GM19467 (cell line): ENCODE measurements around the gene CRYL1.

Experiments used
- ATAC-seq: cut with Tn5 transposase; IDR thresholded peaks from one replicate; pipeline ENCODE4 v1.9.1; 2021; ENCODE audit warnings: mild to moderate bottlenecking, moderate library complexity; ENCODE audit not compliant: unreplicated experiment

The CRYL1 gene

DNA sequence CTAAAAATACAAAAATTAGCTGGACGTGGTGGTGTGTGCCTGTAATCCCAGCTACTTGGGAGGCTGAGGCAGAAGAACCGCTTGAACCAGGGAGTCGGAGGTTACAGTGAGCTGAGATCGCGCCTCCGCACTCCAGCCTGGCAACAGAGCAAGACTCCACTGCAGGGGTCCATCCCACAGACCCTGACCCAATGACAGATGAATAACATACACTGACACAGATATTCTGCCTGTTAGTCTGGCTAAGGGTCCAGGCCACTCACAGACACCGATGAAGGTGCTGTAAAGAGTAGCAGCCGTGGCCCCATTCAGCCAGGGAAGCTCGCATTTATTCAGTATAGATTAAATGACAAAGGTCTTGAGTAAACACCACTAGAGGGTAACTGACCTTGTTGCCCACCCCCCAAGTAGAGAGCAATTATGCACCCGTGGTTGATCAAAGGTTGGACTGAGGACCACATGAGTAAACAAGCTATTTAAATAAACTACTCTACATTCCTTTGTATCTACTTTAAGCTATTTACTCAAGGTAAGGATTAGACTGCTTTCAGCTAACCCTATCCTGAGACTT, 8.5 kb upstream of the CRYL1 start:
- no peak for ATAC-seq

DNA sequence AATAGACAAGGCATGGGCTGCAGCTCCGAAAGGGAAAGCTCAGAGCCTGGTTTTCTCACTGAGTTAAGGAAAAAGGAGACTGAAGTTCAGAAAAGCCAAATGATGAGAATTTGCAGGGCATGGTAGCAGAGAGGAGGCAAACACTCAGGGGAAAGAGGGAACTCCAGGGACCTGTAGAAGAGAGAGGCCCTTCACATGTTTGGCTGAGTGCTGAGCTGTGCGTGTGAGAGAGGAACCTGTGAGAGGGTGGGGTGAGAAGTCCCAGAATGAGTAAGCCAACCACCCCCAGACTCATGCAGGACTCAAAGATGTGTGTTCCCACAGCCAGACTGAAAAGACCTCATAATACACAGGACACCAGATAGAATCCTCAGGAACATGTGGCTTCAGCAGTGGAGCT, 2.8 kb upstream of the CRYL1 start:
- no peak for ATAC-seq

DNA sequence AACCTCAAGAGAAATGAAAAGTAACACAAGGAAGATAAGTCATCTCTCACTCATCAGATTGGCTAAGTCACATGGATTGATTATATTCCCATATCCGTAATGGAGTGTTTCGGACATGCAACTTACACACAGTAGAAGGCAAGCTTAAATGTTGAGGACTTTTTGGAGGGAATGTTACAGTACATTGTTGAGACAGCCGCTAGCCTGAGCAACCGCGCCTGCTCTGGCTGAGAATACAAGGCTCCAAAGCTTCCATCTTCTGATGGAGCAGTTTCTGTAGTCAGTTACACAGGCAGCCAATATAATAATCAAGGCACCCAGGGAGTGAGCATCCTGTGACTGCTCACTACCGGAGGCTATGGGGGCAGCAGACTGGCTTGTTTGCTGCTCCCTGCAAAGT, 1.0 kb upstream of the CRYL1 start:
- no peak for ATAC-seq

DNA sequence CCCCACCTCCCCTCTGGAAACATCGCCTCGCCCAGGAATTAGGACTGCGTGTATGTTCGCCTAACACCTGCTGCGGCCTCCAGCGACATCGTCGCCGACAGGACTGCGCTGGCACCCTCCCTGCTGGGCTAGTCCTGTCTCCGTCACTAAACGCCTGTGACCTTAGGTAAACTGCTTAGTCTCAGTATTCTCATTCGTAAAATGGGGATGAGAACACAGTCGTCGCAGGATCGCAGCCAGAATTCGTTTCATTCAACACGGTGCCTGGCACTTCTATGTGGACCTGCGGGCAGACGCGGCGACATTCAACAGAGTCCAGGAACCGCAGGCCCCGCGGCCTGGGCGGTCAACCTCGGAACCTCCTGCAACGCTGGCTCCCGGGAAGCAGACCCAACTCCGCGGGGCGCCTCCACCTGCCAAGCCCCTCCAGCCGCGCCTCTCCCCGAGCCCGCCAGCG, 485 bp downstream of the CRYL1 start:
- peak; percentile 9 for ATAC-seq

DNA sequence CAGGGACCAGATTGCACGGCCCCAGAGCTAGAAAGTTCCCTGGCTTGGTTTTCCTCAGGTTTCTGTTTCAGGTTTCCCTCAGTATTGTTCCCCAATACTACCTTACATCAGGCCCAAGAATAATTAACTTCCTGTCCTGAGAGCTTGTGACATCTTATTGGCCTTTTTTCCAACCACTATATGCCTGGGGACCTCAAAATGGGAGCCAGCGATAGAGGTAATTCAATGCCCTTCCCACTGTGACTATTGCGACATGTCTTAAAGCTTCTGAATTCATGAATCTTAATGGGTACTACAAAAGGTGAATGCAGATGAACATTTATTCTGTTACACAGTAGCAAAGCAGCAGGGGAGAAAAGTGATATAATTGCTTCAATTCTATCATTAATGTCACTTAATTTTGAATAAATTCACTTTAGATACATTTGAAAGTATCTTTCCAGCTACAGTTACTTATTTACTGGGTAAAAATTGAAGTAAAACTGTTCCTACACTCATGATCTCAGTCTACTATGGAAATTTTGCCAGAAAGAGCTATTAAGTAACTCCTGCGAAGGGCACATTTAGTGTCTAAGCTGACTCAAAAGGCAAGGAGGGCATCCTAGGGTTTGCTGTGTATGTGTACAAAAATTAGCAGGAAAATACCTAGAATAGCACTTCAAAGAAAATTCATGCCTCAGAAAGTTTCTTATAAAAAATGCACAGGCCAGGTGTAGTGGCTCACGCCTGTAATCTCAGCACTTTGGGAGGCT, 4.1 kb downstream of the CRYL1 start:
- no peak for ATAC-seq

DNA sequence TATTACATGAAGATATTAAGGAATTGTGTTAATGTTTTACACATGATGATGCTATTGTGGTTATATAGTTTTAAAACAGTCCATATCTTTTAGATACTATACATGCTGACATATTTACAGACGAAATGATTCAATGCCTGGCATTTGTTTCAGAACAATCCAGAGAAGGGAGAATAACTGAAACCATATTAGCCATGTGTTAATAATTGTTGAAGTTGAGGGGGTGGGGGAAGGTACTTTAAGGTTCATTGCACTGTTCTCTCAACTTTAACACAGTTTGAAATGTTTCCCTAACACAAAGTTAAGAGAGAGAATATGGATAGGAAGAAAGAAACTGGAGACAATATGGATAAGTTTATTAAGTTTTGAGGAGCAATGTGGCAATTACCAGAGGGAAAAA, 5.8 kb downstream of the CRYL1 start:
- no peak for ATAC-seq

DNA sequence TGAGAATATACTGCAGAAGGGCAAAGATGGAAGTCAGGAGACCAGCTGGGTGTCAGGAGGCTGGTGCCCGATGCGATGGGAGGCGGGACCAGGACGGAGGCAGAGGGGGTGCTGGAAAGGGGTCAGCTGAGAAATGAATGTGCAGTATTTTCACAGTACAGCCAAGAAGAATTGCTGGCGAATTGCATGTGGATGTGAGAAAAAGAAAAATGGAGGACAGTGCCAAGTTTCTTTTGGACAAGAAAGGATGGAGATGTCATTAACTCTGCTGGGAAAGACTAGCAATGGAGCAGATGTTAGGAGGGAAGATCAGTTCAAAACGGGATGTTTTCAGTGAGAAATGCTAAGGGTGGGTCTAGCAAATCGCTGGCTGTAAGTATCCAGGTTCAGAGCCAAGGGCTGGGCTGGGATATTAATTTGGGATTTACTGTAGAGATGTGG, 7.0 kb downstream of the CRYL1 start:
- no peak for ATAC-seq

DNA sequence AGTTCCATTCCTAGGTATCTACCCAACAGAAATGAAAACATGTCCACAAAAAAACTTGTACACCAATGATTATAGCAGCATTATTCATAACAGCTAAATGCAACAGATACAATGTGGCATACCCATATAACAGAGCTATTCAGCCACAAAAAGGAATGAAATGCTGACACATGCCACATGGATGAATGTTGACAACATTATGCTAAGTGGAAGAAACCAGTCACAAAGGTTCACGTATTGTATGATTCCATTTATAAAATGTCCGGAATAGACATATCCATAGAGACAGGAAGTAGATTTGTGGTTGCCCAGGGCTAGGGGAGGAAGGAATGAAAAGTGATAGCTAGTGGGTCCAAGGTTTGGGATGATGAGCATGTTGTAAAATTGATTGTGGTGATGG, 10.8 kb downstream of the CRYL1 start:
- ATAC-seq = no peak

DNA sequence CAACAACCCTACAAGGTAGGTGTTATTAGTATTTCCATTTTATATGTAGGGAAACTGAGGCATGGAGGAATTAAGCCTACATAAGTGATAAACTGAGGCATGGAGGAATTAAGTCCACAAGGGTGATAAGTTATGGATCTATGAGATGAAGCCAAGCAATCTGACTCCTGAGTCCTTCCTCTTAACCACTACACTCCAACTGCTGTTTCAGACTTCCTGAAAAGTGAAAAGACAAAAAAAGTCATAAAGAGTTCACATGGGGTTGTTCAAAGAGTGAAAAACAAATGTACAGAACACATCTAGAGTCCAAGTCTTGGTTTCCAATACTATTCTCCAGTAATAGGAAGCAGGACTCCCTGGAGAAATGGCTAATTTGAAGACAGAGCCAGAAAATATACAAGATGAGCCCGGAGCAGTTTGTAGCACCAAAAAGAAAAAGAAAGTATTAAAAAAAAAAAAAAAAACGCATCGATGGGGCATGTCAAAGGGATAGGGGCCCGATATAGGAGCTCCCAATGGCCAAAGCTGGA, 12.1 kb downstream of the CRYL1 start:
- no peak for ATAC-seq

DNA sequence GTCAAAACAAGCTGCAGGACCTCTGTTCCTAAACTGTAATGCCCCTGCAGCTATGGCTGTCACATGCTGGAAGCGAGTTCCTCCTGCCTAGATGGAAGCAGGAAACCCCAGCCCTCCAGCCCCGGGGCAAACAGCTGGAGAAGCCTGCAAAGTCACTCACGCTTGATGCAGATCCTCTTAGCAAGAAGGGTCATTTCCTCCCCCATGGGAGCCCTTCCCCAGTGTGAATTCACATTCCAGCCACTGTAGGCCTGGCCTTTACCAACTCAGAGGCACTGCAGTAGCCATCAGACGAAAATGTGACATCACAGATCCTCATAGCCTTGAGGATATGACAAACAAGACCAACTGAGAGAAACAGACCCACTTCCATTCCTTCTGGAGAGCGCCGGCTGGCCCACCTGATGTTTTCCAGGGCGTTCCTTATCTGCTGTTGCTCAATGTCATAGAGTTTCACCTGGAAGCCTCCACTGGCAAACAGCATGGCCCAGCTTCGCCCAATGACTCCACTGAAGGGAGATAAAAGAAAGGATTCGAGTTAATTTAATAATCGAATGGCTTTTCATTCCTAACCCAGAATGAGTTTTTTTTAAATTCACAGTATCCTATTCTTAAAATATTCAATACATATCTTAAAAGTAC, 13.5 kb downstream of the CRYL1 start:
- no peak for ATAC-seq

DNA sequence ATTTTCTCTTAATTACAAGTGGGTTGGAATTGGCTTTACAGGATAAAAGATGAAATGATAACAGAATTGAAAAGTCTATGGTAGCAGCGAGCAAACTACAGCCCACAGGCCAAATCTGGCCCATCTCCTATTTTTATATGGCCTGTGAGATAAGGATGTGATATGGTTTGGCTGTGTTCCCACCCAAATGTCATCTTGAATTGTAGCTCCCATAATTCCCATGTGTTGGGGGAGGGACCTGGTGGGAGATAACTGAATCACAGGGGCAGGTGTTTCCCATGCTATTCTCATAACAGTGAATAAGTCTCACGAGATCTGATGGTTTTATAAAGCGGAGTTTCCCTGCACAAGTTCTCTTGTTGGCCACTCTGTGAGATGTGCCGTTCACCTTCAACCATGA, 19.0 kb downstream of the CRYL1 start:
- no peak for ATAC-seq

DNA sequence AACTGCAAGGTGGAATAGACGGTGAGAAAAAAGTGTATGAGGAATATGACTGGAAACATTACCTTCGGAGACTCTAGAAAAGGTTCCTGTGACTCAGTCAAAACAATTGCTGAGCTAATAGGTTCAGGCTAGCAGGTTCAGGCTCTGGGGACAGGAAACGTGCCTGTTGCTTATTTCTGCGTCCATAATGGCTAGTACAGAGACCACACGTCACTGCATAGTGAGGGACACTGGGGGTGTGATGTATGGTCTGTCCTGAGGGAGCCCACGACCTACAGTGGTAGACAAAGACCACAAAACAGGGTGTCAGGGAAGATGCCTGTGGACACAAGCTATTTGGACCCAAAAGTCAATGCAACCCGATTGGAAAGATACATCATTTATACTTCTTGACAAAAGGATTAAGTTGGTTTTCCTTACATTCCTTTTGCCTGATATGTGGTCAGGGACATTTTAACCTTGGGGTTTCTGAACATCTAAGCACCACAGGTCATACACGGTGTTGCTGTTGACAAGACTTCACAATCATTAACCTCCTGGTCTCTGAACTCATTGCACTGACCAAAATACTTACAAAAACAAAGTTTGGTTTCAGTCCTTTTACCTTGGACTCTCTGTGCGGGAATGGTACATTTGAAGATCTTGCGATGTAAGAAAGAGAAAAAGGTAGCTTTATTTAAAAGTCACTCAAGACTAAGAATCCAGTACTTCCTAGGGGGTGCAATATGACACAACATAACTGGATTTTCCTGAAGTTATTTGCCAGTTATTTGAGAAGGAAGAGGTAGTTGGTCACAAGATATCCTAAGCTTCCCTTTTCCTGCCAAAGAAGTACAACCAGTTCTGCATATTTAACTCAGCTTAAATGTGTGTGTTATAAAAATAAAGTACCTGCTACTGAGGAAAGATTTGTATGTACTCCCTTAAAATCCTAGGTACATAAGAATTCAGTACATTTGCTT, 20.0 kb downstream of the CRYL1 start:
- no peak for ATAC-seq

DNA sequence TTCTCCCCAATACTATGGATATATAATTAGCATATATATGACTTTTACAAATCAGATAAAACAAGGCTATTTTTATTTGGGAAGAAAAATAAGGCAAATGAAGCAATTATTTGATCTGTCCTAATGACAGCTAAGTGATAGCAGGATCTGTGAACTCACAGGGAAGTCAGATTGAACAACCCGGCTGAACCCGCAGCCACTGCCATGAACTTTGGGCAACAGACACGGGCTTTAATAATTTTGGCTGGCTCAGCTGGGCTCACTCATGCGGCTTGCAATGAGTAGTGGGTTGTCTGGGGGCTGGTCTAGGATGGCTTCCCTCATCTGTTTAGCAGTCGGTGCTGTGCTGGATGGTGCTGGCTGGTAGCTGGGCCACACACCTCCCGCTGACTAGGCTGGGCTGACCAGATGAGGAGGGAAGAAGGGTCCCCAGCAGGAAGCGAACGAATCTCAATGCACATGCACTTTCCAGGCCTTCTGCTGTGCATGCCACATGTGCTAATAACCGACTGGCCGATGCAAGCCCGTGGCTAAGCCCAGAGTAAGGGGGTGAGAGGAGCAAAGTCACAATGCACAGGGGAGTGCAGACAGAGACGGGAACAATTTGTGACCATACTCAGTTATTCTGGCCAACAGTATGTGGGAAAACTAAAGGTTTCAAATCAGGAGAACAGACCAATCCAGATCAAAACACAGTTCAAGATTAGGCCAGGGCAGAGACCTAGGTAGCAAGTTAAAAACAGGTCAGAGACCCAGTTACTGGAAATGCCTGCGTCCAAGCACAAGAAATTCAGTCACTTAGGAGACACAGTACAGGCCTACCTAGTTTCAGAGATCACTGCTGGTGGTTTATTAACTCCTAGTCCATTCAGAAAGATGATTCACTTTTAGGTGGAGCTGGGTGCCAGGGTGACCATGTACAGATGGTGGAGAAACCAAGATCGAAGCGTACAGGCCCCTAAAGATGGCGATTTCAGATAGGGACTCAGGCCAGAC, 22.3 kb downstream of the CRYL1 start:
- no peak for ATAC-seq

DNA sequence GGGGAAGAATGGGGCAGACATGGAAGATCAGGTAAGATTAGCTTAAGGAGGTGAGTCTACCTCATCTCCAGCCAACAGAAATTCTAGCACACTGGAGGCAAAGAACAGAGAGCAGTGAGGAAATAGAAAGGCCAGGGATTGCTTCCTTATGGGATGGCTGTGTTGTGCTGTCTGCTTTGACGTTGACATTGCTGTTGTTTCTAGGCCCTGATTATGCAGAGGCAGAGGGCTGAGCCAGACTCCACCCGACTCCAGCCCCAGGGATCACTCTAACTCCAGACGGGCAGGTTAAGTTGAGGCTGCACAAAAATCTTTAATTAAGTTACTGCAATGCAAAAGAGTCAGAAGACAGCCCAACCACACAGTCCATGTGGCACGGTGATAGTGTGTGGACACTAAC, 24.1 kb downstream of the CRYL1 start:
- ATAC-seq = no peak

DNA sequence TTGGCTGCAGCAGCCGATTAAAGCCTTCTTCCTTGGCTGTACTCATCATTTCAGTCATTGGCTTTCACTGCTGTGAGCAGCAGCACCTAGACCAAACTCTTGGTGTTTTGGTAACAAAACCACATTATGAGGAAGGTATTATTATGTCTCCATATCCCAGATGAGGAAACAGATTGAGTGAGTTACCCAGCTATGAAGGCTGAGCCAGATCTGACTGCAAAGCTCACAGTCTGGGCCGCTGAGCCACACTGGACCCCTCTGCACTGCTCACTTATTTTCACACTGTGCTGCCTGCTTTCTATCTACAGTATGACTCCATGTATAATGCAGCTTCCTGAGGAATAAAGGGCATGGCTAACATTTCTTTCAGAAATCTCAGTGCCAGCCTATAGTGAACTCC, 24.5 kb downstream of the CRYL1 start:
- no peak for ATAC-seq

DNA sequence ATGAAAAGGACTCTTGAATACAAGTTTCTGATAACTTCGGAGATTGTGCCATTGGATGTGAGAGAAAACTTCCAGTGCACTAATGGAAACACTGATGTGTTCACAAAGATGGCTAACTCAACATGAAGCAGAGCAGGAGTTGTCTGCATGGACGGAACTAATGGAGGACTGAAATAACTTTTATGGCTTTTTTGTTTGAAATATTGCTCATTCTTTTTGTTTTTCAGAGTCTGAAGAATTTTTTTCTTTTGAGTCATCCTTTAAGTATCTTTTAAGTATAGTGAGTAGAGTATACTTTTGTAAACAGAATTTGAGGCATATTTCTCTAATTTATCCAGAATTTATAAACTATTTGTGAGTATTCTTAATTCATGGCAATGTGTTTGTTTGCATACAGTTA, 25.7 kb downstream of the CRYL1 start:
- no peak for ATAC-seq

DNA sequence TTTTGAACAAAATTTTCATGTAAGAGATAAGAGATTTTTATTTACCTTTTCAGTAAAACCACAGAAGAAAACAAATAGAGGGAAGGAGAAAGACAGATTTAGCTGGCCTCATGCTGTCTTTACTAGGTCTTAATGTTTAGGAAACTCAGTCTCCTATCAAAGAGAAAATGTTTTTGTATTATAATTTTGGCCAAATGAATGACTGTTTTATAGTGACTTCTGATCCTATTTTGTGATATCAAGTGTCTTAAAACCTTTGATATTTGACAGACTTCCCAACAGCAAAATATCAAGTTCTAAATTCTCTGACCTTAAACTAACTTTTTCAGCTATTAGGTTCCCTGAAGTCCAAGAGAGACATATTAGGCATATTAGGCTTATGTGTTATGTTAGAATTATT, 27.0 kb downstream of the CRYL1 start:
- ATAC-seq = no peak

DNA sequence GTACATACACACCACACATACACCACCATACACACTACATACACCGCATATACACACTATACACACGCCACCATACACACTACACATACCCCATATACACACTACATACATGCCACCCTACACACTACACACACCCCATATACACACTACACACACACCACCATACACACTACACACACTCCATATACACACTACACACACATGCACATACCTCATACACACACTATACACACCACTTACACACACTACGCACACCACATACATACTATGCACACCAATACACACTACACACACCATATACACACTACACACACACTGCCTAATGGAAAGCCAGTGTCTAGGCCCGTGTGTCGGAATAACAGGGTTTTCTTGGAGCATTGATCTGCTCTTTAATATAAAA, 27.5 kb downstream of the CRYL1 start:
- no peak for ATAC-seq

DNA sequence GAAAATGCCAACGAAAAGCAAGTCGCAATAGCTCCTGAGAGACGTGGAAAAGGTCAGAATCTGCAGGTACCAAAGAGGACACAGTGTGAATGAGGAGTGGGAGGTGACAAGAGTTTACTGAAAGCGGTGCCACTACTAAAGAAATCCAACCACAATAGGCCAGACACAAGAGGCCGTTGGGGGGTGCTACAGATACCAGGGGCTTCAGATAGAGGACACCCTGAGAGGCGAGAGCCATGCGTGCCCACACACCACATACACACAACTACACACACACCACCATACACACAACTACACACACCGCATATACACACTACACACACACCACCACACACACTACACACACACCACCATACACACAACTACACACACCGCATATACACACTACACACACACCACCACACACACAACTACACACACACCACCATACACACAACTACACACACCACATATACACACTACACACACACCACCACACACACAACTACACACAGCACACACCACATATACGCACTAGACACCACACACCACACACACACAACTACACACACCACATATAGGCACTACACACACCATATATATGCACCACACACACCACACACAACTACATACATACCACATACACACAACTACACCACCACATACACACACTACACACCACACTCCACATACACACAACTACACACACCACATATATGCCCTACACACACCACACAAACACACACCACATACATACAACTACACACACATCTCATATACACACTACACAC, 28.5 kb downstream of the CRYL1 start:
- ATAC-seq = no peak
